ENCODE data around the gene BTBD1. TPM values are rescaled to one million over a fixed set of nuclear protein-coding genes. Genes with fewer than 3 reads are reported as not detected.
"Not testable (repeated sequence)": the region's sequence is repeated elsewhere in the genome, so short reads cannot be mapped to it uniquely, and the experiment has no call there.

The BTBD1 gene
- total RNA-seq, 1 donor from 2014 or later, result 33.3 TPM

- peak; percentile 65 for ATAC-seq
Measured at GRCh38 chr15:83092309-83092976, 25.4 kb upstream of the BTBD1 start.

GRCh38 chr15:83091965-83092308, 24.9 kb upstream of the BTBD1 start:
- not testable (repeated sequence) for ATAC-seq

- ATAC-seq, result no peak
Measured at GRCh38 chr15:83090465-83090864, 23.4 kb upstream of the BTBD1 start.

- no peak for ATAC-seq
Measured at GRCh38 chr15:83088876-83089275, 21.8 kb upstream of the BTBD1 start.

- ATAC-seq, result no peak
Measured at GRCh38 chr15:83087576-83087975, 20.5 kb upstream of the BTBD1 start.

GRCh38 chr15:83085864-83086552, 19.0 kb upstream of the BTBD1 start:
- not testable (repeated sequence) for ATAC-seq

- not testable (repeated sequence) for ATAC-seq
Measured at GRCh38 chr15:83085461-83085860, 18.4 kb upstream of the BTBD1 start.

- ATAC-seq, result no peak
Measured at GRCh38 chr15:83082730-83083386, 15.8 kb upstream of the BTBD1 start.

GRCh38 chr15:83081256-83082014, 14.4 kb upstream of the BTBD1 start:
- no peak for ATAC-seq

- no peak for ATAC-seq
Measured at GRCh38 chr15:83078712-83079111, 11.7 kb upstream of the BTBD1 start.

GRCh38 chr15:83077491-83078230, 10.6 kb upstream of the BTBD1 start:
- no peak for ATAC-seq

GRCh38 chr15:83069211-83069642, 2.2 kb upstream of the BTBD1 start:
- not testable (repeated sequence) for ATAC-seq

- no peak for ATAC-seq
Measured at GRCh38 chr15:83068054-83068453, 1.0 kb upstream of the BTBD1 start.

GRCh38 chr15:83067638-83067962, 548 bp upstream of the BTBD1 start:
- no peak for ATAC-seq

GRCh38 chr15:83066034-83066733, 868 bp downstream of the BTBD1 start:
- ATAC-seq, result no peak

- no peak for ATAC-seq
Measured at GRCh38 chr15:83065431-83065830, 1.6 kb downstream of the BTBD1 start.

- ATAC-seq, result no peak
Measured at GRCh38 chr15:83064859-83065258, 2.2 kb downstream of the BTBD1 start.

- no peak for ATAC-seq
Measured at GRCh38 chr15:83063551-83063950, 3.5 kb downstream of the BTBD1 start.

- no peak for ATAC-seq
Measured at GRCh38 chr15:83062768-83063180, 4.3 kb downstream of the BTBD1 start.

- ATAC-seq, result no peak
Measured at GRCh38 chr15:83061680-83062079, 5.4 kb downstream of the BTBD1 start.

GRCh38 chr15:83057696-83058376, 9.2 kb downstream of the BTBD1 start:
- no peak for ATAC-seq

All from esophagus mucosa (tissue), 1 donor.